ENCODE data around the gene DEFB132.

DNA sequence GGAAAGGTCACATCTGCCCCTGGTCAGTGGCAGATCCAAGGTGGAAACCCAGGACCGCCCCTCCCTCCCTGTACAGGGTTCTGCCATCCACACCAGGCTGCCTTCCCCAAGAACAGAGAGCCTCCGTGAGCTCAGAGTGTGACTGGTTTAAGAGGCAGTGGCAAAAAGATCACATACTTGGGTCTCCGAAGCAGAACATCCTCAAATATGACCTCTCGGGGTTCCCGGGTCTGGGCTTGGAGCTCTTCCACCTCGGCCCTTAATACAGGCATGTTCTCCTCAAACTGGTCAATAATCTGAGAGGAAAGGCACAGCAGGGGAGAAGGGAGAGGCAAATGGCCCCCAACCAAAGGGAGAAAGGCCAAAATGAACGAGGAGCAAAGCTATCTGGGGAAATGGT, 18.3 kb downstream of the DEFB132 start:
- TF ChIP-seq EZH2phosphoT487 (IDR thresholded peaks at IDR 0.05; ENCODE audit: insufficient read depth, low read depth) (no peak), EZH2 (IDR thresholded peaks at IDR 0.05; ENCODE audit: insufficient read depth, poor library complexity, severe bottlenecking) (no peak)
